ENCODE data around the gene CPN1. TPM values are rescaled to one million over a fixed set of nuclear protein-coding genes. Genes with fewer than 3 reads are reported as not detected.
"Not testable (repeated sequence)": the region's sequence is repeated elsewhere in the genome, so short reads cannot be mapped to it uniquely, and the experiment has no call there.

Gene CPN1
- total RNA-seq, 1 experiment from 2014 or later = not detected

GRCh38 chr10:100082276-100082675 is 607 bp upstream of the CPN1 start:
- not testable (repeated sequence) for DNase-seq (ENCODE audit: low read depth)

DNA sequence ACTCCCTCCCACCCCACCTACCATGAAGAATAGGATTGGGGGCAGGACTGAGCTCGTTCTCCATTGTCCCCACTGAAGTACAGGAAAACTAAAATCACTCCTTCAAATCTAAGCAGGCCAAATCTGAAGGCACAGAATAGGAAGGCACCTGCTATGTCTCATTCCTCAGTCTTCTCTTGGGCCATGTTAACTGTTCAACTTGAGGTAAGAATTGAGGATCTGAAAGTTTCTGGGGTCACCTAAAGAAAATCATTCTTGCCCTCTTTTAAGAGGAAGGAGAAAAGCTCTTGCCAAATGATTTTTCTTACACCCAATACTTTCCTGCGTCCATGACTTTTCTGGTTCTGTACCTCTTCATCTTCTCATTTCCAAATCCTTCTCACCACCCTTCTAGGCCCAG is 4.9 kb downstream of the CPN1 start:
- DNase-seq (ENCODE audit: low read depth) = no peak

DNA sequence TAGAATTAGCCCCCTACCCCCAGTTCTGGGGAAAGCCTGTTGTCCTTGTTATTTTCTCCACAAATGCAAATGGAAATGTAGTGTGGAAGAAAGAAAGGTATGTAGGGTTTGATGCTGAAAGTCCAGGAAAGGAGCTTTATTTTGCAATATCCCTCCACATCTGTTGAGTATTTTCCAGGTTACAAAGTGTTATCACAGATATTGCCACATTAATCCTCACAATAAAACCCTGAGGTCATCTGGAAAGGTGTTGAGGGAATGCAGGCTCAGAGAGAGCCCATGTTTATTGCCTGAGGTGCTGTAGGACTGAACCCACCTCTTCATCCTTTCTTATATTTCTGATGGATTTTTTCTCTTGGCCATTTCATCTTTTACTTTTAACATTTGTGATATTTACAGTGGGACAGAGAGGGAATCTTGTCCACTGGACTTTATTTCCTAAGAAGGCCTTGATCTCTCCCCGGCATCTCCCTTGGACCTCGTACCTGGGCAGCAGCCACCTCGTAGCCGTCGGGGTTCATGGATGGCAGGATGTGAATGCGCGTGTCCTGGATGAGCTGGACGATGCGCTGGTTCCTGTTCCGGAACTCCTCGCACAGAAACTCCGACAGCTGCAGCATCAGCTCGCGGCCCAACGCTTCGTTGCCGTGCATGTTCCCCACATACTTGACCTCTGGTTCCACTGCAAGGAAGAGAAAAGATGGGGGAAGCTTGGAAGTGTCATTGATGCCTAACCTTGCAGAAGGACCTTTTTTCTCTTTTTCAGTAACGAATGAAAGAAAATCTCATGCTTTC is 6.0 kb downstream of the CPN1 start:
- no peak for DNase-seq (ENCODE audit: low read depth)

- DNase-seq (ENCODE audit: low read depth) = no peak
Measured at GRCh38 chr10:100072514-100072913, 9.2 kb downstream of the CPN1 start.

DNA sequence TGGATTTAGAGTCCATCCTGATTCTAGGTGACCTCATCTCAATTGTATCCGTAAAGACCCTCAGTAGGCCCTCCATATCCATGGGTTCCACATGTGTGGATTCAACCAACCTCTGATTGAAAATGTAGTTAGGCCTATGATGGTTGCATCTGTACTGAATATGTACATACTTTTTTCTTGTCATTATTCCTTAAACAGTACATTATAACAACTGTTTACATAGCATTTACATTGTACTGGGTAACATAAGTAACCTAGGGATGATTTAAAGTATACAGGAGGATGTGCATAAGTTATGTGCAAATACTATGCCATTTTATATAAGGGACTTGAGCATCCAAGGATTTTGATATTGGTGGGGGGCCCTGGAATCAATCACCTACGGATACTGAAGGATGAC is 10.1 kb downstream of the CPN1 start:
- no peak for DNase-seq (ENCODE audit: low read depth)

DNA sequence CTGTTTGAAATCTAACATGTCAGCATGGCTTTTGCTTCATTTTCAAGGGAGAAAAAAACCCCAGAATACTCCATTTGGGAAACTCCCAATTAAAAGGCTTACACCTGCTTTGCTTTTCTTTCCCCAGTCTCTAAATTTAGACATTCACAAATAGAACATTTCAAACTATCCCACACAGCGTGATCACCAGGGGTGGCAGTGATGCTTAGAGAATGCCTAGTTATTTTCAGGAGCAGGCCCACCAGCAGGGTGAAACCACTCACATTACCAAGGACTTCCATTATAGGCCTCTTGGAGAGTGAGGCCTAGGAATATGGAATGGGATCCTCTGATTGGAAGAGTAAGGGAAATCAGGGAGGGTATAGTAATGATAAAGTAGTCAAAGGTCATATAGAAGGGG is 14.2 kb downstream of the CPN1 start:
- DNase-seq (ENCODE audit: low read depth) = no peak

- DNase-seq (ENCODE audit: low read depth) = no peak
Measured at GRCh38 chr10:100065084-100065660, 16.5 kb downstream of the CPN1 start.

DNA sequence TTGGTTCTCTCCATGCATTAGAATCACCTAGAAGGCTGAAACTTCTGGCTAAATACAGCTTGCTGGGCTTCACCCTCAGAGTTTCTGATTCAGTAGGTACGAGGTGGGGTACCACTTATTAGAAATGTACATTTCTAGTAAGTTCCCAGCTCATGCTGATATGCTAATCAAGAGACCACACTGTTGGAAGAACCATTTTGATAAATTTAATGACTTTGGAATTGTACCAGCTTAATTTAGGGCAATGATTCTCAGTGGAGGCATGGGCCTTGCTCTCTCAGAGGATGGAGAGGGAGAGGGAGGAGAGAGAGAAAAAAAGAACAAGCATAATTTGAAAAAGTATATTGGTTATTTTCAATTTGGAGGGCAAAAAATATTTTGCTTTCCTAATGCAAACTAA is 20.3 kb downstream of the CPN1 start:
- DNase-seq (ENCODE audit: low read depth) = no peak

- DNase-seq (ENCODE audit: low read depth) = no peak
Measured at GRCh38 chr10:100057948-100058347, 23.7 kb downstream of the CPN1 start.

- no peak for DNase-seq (ENCODE audit: low read depth)
Measured at GRCh38 chr10:100053686-100054460, 27.8 kb downstream of the CPN1 start.

DNA sequence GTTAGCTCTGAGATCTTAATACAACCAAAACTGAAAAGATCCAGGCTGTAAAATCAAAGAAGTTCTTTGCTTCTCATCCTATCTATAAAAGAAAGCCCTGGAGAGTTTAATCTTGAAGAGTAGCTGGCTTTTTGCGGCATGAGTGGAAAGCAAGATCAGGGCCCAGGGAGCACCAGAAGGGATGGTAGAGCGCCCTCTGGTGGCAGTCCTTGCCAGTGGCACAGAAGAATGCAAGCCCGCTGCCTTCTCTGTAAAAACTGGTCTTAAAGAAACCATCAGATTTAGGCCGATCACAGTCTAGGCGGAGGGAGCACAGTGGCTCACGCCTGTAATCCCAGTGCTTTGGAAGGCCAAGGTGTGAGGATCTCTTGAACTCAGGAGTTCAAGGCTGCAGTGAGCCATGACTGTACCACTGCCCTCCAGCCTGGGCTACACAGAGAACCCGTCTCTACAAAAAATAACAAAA is 35.6 kb downstream of the CPN1 start:
- peak; percentile 81 for DNase-seq (ENCODE audit: low read depth)

GRCh38 chr10:100045592-100045991 is 36.1 kb downstream of the CPN1 start:
- DNase-seq (ENCODE audit: low read depth) = no peak

- peak; percentile 79 for DNase-seq (ENCODE audit: low read depth)
Measured at GRCh38 chr10:100043796-100044195, 37.9 kb downstream of the CPN1 start.

DNA sequence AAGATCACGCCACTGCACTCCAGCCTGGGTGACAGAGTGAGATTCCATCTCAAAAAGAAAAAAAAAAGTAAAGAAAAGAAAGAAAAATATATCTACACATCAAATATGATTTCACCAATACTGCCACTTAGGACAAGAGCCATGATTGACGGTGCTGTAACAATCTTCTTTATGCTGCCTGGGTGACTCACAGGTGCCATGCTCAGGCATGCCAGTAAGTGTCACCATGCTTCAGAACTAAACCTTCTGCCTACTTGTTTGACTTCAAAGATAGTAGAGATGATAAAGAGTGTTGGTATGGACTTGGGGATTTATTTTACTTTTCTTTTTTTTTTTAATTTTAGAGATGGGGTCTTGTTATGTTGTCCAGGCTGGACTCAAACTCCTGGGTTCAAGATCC is 38.3 kb downstream of the CPN1 start:
- peak; percentile 47 for DNase-seq (ENCODE audit: low read depth)

DNA sequence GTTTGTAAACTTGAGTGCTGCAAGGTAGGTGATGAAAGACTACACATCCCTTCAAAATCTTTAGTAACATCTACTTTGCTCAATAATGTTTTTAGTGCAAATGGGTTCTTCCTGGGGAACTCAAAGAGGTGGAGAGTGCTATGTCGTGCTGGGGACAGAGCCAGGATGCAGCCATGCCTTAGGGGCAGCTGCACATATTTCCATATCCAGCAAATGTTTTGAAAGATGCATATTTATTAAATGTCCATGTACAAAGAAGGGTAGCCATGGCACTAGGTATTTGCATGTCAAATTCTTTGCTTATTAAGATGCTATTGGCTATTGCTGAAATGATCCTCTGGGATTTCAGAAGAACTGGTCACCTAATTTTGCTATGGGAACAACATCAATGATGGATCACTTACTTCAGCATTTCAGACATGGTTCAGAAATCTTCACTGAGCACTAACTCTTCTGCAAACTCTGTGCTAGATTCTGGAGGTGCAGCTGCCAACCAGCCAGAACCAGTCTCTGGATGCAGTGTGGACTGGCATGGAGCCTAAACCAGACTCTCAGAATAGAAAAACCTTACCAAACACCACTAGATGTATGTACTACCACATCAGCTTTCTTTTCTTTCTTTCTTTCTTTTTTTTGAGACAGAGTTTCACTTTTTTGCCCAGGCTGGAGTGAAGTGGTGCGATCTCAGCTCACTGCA is 40.2 kb downstream of the CPN1 start:
- DNase-seq (ENCODE audit: low read depth) = no peak

DNA sequence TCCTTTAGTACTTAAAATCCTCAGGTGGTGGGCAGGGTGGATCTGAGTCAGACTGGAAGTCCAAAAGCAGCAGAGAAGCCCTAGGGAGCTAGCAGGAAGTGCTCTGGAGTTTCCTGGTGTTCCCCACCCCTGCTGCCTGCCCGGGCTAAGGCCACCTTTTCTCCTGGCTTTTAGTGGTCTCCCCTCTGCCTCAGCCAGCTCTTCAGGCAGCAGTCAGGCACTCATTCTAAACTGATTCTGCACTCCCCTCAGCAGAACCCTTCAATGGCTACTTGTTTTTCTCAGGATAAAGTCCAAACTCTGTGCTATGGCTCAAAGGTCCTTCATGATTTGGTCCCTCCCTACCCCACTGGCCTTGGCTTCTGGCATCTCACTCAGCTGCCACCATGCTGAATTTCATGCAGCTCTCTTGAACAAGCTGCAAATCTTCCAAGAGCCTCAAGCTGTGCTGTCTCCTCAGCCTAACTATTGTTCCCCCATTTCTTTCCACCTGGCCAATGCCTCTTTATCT is 43.1 kb downstream of the CPN1 start:
- DNase-seq (ENCODE audit: low read depth) = no peak

DNA sequence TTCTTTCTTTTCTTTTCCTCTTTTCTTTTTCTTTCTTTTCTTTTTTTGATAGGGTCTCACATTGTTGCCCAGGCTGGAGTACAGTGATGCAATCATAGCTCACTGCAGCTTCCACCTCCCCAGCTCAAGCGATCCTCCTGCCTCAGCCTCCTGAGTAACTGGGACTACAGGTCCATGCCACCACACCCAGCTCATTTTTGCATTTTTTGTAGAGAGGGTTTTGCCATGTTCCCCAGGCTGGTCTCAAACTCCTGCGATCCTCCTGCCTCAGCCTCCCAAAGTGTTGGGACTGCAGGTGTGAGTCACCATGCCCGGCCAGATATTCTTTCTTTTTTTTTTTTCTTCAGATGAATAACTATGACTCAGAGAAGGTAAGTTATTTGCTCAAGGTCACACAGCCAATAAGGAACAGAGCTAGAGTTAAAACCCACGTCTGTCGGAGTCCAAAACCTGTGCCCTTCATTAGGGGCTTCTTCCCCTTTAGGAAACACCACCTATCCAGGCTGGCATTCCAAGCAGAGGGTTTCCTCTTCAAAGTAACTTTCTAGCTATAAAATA is 43.8 kb downstream of the CPN1 start:
- DNase-seq (ENCODE audit: low read depth) = no peak

DNA sequence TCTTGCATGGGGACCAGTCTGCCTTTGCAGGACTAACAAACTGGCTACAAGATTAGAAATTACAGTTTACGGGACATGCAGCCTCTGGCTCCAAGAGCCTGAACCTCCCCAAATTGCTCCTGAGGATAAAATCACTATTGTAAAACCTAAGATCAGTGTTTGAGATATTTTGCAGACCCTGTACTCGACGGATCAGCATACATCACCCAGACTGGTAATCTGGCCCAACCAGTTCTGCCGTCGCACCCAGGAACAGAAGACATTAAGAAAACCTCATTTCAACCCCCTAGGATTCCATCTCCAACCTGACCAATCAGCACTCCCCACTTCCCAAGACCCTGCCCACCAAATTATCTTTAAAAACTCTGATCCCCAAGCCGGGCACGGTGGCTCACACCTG is 44.8 kb downstream of the CPN1 start:
- no peak for DNase-seq (ENCODE audit: low read depth)

GRCh38 chr10:100033766-100034418 is 47.8 kb downstream of the CPN1 start:
- DNase-seq (ENCODE audit: low read depth) = no peak

DNA sequence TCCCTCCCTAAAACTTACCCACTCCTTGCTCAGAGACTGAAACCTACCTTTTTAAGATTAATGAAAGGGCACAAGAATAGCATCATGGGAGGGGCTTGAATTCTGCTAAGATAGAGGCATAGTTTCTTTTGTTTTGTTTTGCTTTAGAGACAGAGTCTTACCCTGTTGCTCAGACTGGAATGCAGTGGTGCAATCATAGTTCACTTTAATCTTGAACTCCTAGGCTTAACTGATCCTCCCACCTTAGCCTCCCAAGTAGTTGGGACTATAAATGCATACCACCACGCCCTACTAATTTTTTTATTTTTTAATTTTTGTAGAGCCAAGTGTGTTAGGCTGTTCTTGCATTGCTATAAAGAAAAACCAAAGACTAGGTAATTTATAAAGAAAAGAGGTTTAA is 54.3 kb downstream of the CPN1 start:
- no peak for DNase-seq (ENCODE audit: low read depth)

DNA sequence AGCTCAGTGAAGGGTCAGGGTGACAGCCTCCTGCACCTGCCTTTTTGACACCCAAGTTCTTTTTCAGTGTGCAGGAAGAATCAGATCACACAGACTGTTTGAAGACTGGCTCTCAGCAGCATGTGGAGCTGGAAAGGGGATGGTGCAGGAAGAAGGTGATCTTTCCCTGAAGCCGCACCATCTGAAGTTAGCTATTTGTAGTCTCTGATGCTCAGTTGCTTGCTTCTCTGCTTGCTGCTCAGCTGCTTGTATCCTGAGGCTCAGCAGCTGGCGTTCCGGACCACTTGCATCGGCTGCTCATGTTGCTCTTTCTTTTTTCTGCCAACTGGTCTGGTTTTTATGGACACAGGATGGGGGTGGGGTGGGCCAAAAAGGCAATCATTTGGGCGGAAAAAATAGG is 56.1 kb downstream of the CPN1 start:
- DNase-seq (ENCODE audit: low read depth) = peak; percentile 70

All from LHCN-M2 (cell line).